H9 (cell line): ENCODE measurements around the gene BMPR2. TPM values are rescaled to one million over a fixed set of nuclear protein-coding genes. Genes with fewer than 3 reads are reported as not detected.

Experiments used
- DNase-seq: peaks from one replicate; pipeline ENCODE4 v3.0.0-alpha.2; 2017
- H2AFZ ChIP-seq: one replicate; pipeline ENCODE4 v1.6.1; 2013; ENCODE audit warnings: mild to moderate bottlenecking, low read length, control low read depth, moderate library complexity
- H2AK5ac ChIP-seq: 2 replicates; pipeline ENCODE4 v1.6.1; 2013; ENCODE audit warnings: low read length, control low read depth, mixed read lengths; ENCODE audit not compliant: insufficient read length
- H2BK120ac ChIP-seq: one replicate; pipeline ENCODE4 v1.6.1; 2013; ENCODE audit warnings: low read depth, mild to moderate bottlenecking, low read length, control low read depth, inconsistent platforms; ENCODE audit not compliant: poor library complexity, severe bottlenecking
- H2BK12ac ChIP-seq: 2 replicates; pipeline ENCODE4 v1.6.1; 2013; ENCODE audit warnings: low read length, control low read depth, mixed read lengths, low read depth; ENCODE audit not compliant: insufficient read length
- H2BK15ac ChIP-seq: 2 replicates; pipeline ENCODE4 v1.6.1; 2013; ENCODE audit warnings: low read depth, low read length, control low read depth
- H2BK20ac ChIP-seq: one replicate; pipeline ENCODE4 v1.6.1; 2013; ENCODE audit warnings: low read depth, mild to moderate bottlenecking, low read length, control low read depth, inconsistent platforms; ENCODE audit not compliant: poor library complexity, severe bottlenecking
- H2BK5ac ChIP-seq: 2 replicates; pipeline ENCODE4 v1.6.1; 2013; ENCODE audit warnings: low read length, control low read depth, mixed read lengths; ENCODE audit not compliant: insufficient read length
- H3K14ac ChIP-seq: 2 replicates; pipeline ENCODE4 v1.6.1; 2013; ENCODE audit warnings: low read length, control low read depth; ENCODE audit not compliant: insufficient read depth
- H3K18ac ChIP-seq: 2 replicates; pipeline ENCODE4 v1.6.1; 2013; ENCODE audit warnings: low read depth, mild to moderate bottlenecking, mixed read lengths, low read length, control low read depth; ENCODE audit not compliant: insufficient read length
- H3K23ac ChIP-seq: 2 replicates; pipeline ENCODE4 v1.6.1; 2013; ENCODE audit warnings: low read length, control low read depth, mixed read lengths, low read depth; ENCODE audit not compliant: insufficient read length
- H3K23me2 ChIP-seq: 2 replicates; pipeline ENCODE4 v1.6.1; 2013; ENCODE audit warnings: low read depth, mild to moderate bottlenecking, mixed read lengths, low read length, control low read depth; ENCODE audit not compliant: insufficient read length, poor library complexity, severe bottlenecking
- H3K27ac ChIP-seq: 2 replicates; pipeline ENCODE4 v1.5.1; 2013; ENCODE audit warnings: low read length, control low read depth, mixed read lengths, low read depth; ENCODE audit not compliant: insufficient read length
- H3K27me3 ChIP-seq: 2 replicates; pipeline ENCODE4 v1.6.1; 2013; ENCODE audit warnings: low read length, control low read depth, inconsistent platforms; ENCODE audit not compliant: insufficient read depth
- H3K4ac ChIP-seq: 2 replicates; pipeline ENCODE4 v1.6.1; 2013; ENCODE audit warnings: low read depth, mild to moderate bottlenecking, control low read depth, inconsistent platforms, low read length, moderate library complexity
- H3K4me1 ChIP-seq: 2 replicates; pipeline ENCODE4 v1.6.1; 2013; ENCODE audit warnings: low read length, control low read depth, inconsistent platforms; ENCODE audit not compliant: insufficient read depth
- H3K4me2 ChIP-seq: 2 replicates; pipeline ENCODE4 v1.6.1; 2013; ENCODE audit warnings: low read length, control low read depth, mixed read lengths; ENCODE audit not compliant: insufficient read length, insufficient read depth
- H3K56ac ChIP-seq: 2 replicates; pipeline ENCODE4 v1.6.1; 2013; ENCODE audit warnings: low read depth, mild to moderate bottlenecking, mixed read lengths, low read length, control low read depth; ENCODE audit not compliant: insufficient read length
- H3K79me1 ChIP-seq: 2 replicates; pipeline ENCODE4 v1.6.1; 2013; ENCODE audit warnings: low read depth, mild to moderate bottlenecking, moderate library complexity, low read length, control low read depth, inconsistent platforms; ENCODE audit not compliant: insufficient read depth, poor library complexity, severe bottlenecking
- H3K79me2 ChIP-seq: 2 replicates; pipeline ENCODE4 v1.6.1; 2013; ENCODE audit warnings: low read length, control low read depth, inconsistent platforms; ENCODE audit not compliant: insufficient read depth
- H3K9ac ChIP-seq: 2 replicates; pipeline ENCODE4 v1.6.1; 2013; ENCODE audit warnings: low read length, control low read depth, mixed read lengths; ENCODE audit not compliant: insufficient read length; ENCODE audit errors: extremely low read depth
- H3K9me3 ChIP-seq: one replicate; pipeline ENCODE4 v1.6.1; 2013; ENCODE audit warnings: low read depth, low read length, inconsistent platforms; ENCODE audit not compliant: control insufficient read depth
- H3T11ph ChIP-seq: one replicate; pipeline ENCODE4 v1.6.1; 2013; ENCODE audit warnings: mild to moderate bottlenecking, low read length, control low read depth, inconsistent platforms
- H4K20me1 ChIP-seq: one replicate; pipeline ENCODE4 v1.6.1; 2013; ENCODE audit not compliant: control insufficient read depth, insufficient read length, insufficient read depth
- H4K5ac ChIP-seq: 2 replicates; pipeline ENCODE4 v1.6.1; 2013; ENCODE audit warnings: low read depth, mild to moderate bottlenecking, mixed read lengths, low read length, control low read depth; ENCODE audit not compliant: insufficient read length
- H4K8ac ChIP-seq: replicated peaks from 2 replicates; pipeline ENCODE4 v1.6.1; 2013; ENCODE audit warnings: low read length, control low read depth, mixed read lengths, low read depth; ENCODE audit not compliant: insufficient read length
- H4K91ac ChIP-seq: 2 replicates; pipeline ENCODE4 v1.6.1; 2013; ENCODE audit warnings: low read depth, mild to moderate bottlenecking, moderate library complexity, mixed read lengths, low read length, control low read depth; ENCODE audit not compliant: insufficient read length
- H3K27ac Mint-ChIP-seq, 3 experiments: 2 replicates in 2 of 3; 3 replicates in 1 of 3; pipeline ENCODE4 v1.8.0; 2020 to 2021; ENCODE audit warnings: mixed read lengths in 3 of 3, mild to moderate bottlenecking in 1 of 3, moderate library complexity in 1 of 3
- H3K27me3 Mint-ChIP-seq: 2 replicates; pipeline ENCODE4 v1.8.0; 2021; ENCODE audit warnings: low read depth, mild to moderate bottlenecking, moderate library complexity, mixed read lengths
- H3K36me3 Mint-ChIP-seq, 3 experiments: 2 replicates in 2 of 3; 3 replicates in 1 of 3; pipeline ENCODE4 v1.8.0; 2020 to 2021; ENCODE audit warnings: low read depth in 3 of 3, mixed read lengths in 3 of 3; ENCODE audit not compliant: insufficient read depth in 1 of 3
- H3K4me1 Mint-ChIP-seq, 2 experiments: 2 replicates each; pipeline ENCODE4 v1.8.0; 2020; ENCODE audit warnings: mixed read lengths in 2 of 2
- H3K4me3 Mint-ChIP-seq, 2 experiments: 2 replicates in 1 of 2; 3 replicates in 1 of 2; pipeline ENCODE4 v1.8.0; 2020 to 2021; ENCODE audit warnings: mild to moderate bottlenecking in 2 of 2, mixed read lengths in 2 of 2, moderate library complexity in 1 of 2
- H3K9me3 Mint-ChIP-seq, 2 experiments: 2 replicates in 1 of 2; 3 replicates in 1 of 2; pipeline ENCODE4 v1.8.0; 2020; ENCODE audit warnings: mild to moderate bottlenecking in 2 of 2, mixed read lengths in 2 of 2, moderate library complexity in 1 of 2
- CTCF ChIP-seq: fragments of 200-600 bp; sonication (generic); conservative IDR thresholded peaks from 3 replicates; pipeline ENCODE4 v1.8.0; 2021; ENCODE audit warnings: antibody characterized with exemption, mild to moderate bottlenecking
- WGBS: extraction: QIAGEN DNeasy Blood & Tissue Kit; methylation state at CpG from one replicate; pipeline ENCODE4 v1.1.7; 2013; ENCODE audit warnings: missing lambda C conversion rate, low lambda C conversion rate, mixed read lengths; ENCODE audit not compliant: insufficient read length; ENCODE audit errors: extremely low coverage; 5-methylcytosine and 5-hydroxymethylcytosine counted together
- total RNA-seq: library from RNA; stranded (reverse); gene quantifications from 2 replicates; pipeline ENCODE4 v1.2.1, GENCODE V29; 2021

The BMPR2 gene
- total RNA-seq, 1 experiment from 2014 or later: 17.3 TPM

GRCh38 chr2:202564226-202564625 is 188.1 kb downstream of the BMPR2 start:
- no peak overlapping the region for H3K56ac ChIP-seq
- no peak overlapping the region for H3K4ac ChIP-seq
- no peak overlapping the region for H3K23ac ChIP-seq
- H3K27ac ChIP-seq: no peak overlapping the region
- no peak overlapping the region for H4K91ac ChIP-seq
- H3K14ac ChIP-seq: no peak overlapping the region
- H4K5ac ChIP-seq: no peak overlapping the region
- no peaks in the 10 kb centered on the region for H3K4me1 ChIP-seq
- no peaks in the 10 kb centered on the region for H3K9me3 Mint-ChIP-seq
- no peaks in the 10 kb centered on the region for H3K27me3 Mint-ChIP-seq
- no peak overlapping the region for H3K18ac ChIP-seq
- H3K27ac Mint-ChIP-seq: no peak overlapping the region
- no peak overlapping the region for H3T11ph ChIP-seq
- H3K27me3 ChIP-seq: no peaks in the 10 kb centered on the region
- TF ChIP-seq CTCF: no peak
- H3K79me2 ChIP-seq: no peaks in the 10 kb centered on the region
- no peak overlapping the region for H2BK5ac ChIP-seq
- DNase-seq: no peak
- H4K8ac ChIP-seq: no peak overlapping the region
- no peaks in the 10 kb centered on the region for H4K20me1 ChIP-seq
- no peak overlapping the region for H3K9ac ChIP-seq
- no peak overlapping the region for H2AK5ac ChIP-seq
- H3K79me1 ChIP-seq: no peaks in the 10 kb centered on the region
- H2BK20ac ChIP-seq: no peak overlapping the region
- no peaks in the 10 kb centered on the region for H3K9me3 ChIP-seq
- no peak overlapping the region for H2BK12ac ChIP-seq
- no peak overlapping the region for H3K4me3 Mint-ChIP-seq
- no peak overlapping the region for H2BK120ac ChIP-seq
- H3K36me3 Mint-ChIP-seq: peaks cover 0 to 5% (median 0%) of the 10 kb centered on the region in 3 experiments; a peak in 2 of 7 replicates
- no peaks in the 10 kb centered on the region for H3K4me1 Mint-ChIP-seq
- no peak overlapping the region for H2AFZ ChIP-seq
- H3K23me2 ChIP-seq: no peaks in the 10 kb centered on the region
- no peak overlapping the region for H2BK15ac ChIP-seq
- no CpG with 5 or more reads among the region's 1 CpG for WGBS
- no peak overlapping the region for H3K4me2 ChIP-seq
